Activated CD8-positive, alpha-beta T cell treated with anti-CD3 and anti-CD28 coated beads for 36 hours (primary cell): ENCODE measurements around the gene PTPA. TPM values are rescaled to one million over a fixed set of nuclear protein-coding genes. Genes with fewer than 3 reads are reported as not detected.
"Not testable (repeated sequence)": the region's sequence is repeated elsewhere in the genome, so short reads cannot be mapped to it uniquely, and the experiment has no call there.

Source experiments
- ATAC-seq: fragments of 200-7000 bp; cut with Tn5 transposase; one replicate; pipeline ENCODE4 v1.10.0; 2021; ENCODE audit warnings: mild to moderate bottlenecking, moderate library complexity
- CTCF ChIA-PET: fragments of 350-600 bp; sonication (Branson Sonifier 250); formaldehyde crosslinking; loops from one replicate; lab custom pipeline; 2021; ENCODE audit warnings: antibody characterized with exemption; lab: Charles Lee
- POLR2A ChIA-PET: fragments of 350-600 bp; sonication (Branson Sonifier 250); formaldehyde crosslinking; loops from one replicate; lab custom pipeline; 2021; ENCODE audit warnings: antibody characterized with exemption; lab: Charles Lee
- DNase-seq: peaks from one replicate; pipeline ENCODE4 v3.0.0-alpha.2; 2020
- H3K27ac Mint-ChIP-seq: one replicate; pipeline ENCODE4 v1.8.0; 2021; ENCODE audit warnings: mild to moderate bottlenecking, mixed read lengths
- H3K27me3 Mint-ChIP-seq: one replicate; pipeline ENCODE4 v1.8.0; 2021; ENCODE audit warnings: mixed read lengths
- H3K36me3 Mint-ChIP-seq: one replicate; pipeline ENCODE4 v1.8.0; 2021; ENCODE audit warnings: low read depth, mixed read lengths
- H3K4me1 Mint-ChIP-seq: one replicate; pipeline ENCODE4 v1.8.0; 2021; ENCODE audit warnings: low read depth, mixed read lengths
- H3K4me3 Mint-ChIP-seq: one replicate; pipeline ENCODE4 v1.8.0; 2021; ENCODE audit warnings: mild to moderate bottlenecking, moderate library complexity, mixed read lengths
- H3K9me3 Mint-ChIP-seq: one replicate; pipeline ENCODE4 v1.8.0; 2021; ENCODE audit warnings: mixed read lengths
- CTCF ChIP-seq: fragments of 200-600 bp; IDR thresholded peaks from one replicate; pipeline ENCODE4 v1.8.0; 2022; ENCODE audit warnings: antibody characterized with exemption, mild to moderate bottlenecking
- intact Hi-C: fragments of 100-400 bp; cut with micrococcal nuclease; formaldehyde crosslinking; loops from one replicate; pipeline ENCODE4 v1.10.0; 2022
- total RNA-seq, 2 experiments: library from RNA; stranded (reverse); gene quantifications; one replicate each; pipeline ENCODE4 v1.2.3, GENCODE V29; 2021

The PTPA gene
- total RNA-seq, 2 experiments from 2014 or later = 95.3 to 98.5 TPM

- POLR2A ChIA-PET = interaction anchor here (0.9 to 1.2 kb wide), 5 partner anchors 15 to 292 kb away, joined by 3 to 7 read pairs (median 3); partner anchors contain the start of gene ENDOG
- Mint-ChIP-seq H3K4me3 (peak overlapping the region; percentile 87), H3K4me1 (peaks cover 26% of the 10 kb centered on the region), H3K27me3 (no peaks in the 10 kb centered on the region), H3K36me3 (peaks cover 4% of the 10 kb centered on the region), H3K9me3 (no peaks in the 10 kb centered on the region), H3K27ac (no peak overlapping the region)
- intact Hi-C loops = no loop called here
- CTCF ChIA-PET = interaction anchor here (1.5 kb wide), 1 partner anchor 22 kb away, joined by 5 read pairs; no protein-coding TSS in a partner anchor
- no peak for TF ChIP-seq CTCF
- no peak for DNase-seq
- ATAC-seq = no peak
Observed at GRCh38 chr9:129109952-129110739, 1.1 kb upstream of the PTPA start.

GRCh38 chr9:129111528-129112151 is 425 bp downstream of the PTPA start:
- Mint-ChIP-seq H3K27me3 (no peaks in the 10 kb centered on the region), H3K4me1 (peaks cover 29% of the 10 kb centered on the region), H3K9me3 (no peaks in the 10 kb centered on the region), H3K4me3 (peak overlapping the region; percentile 87), H3K36me3 (peaks cover 4% of the 10 kb centered on the region), H3K27ac (peak overlapping the region; percentile 96)
- intact Hi-C loops = no loop called here
- no peak for ATAC-seq
- TF ChIP-seq CTCF = no peak
- ChIA-PET CTCF (interaction anchor here (0.6 to 4.9 kb wide), 4 partner anchors 9 to 31 kb away, joined by 3 to 40 read pairs (median 8); no protein-coding TSS in a partner anchor), POLR2A (interaction anchor here (0.7 to 2.0 kb wide), 6 partner anchors 12 to 473 kb away, joined by 3 to 6 read pairs (median 4); no protein-coding TSS in a partner anchor)
- peak; percentile 66 for DNase-seq

- H3K9me3 Mint-ChIP-seq, DNase-seq, intact Hi-C loops, H3K27me3 Mint-ChIP-seq, H3K36me3 Mint-ChIP-seq, ATAC-seq: not testable (repeated sequence)
- H3K27ac Mint-ChIP-seq = peak overlapping the region; percentile 96
- H3K4me1 Mint-ChIP-seq = peaks cover 29% of the 10 kb centered on the region
- H3K4me3 Mint-ChIP-seq = peak overlapping the region; percentile 87
- CTCF ChIA-PET = interaction anchor here (1.7 to 4.9 kb wide), 3 partner anchors 19 to 28 kb away, joined by 6 to 40 read pairs (median 11); no protein-coding TSS in a partner anchor
- POLR2A ChIA-PET = interaction anchor here (0.9 to 2.0 kb wide), 4 partner anchors 11 to 349 kb away, joined by 3 to 6 read pairs (median 4); no protein-coding TSS in a partner anchor
Observed at GRCh38 chr9:129112526-129112925, 1.3 kb downstream of the PTPA start.

- no peak overlapping the region for H3K27ac Mint-ChIP-seq
- POLR2A ChIA-PET = interaction anchor here (0.5 to 1.7 kb wide), 6 partner anchors 15 to 348 kb away, joined by 3 to 4 read pairs (median 3); no protein-coding TSS in a partner anchor
- H3K27me3 Mint-ChIP-seq = no peaks in the 10 kb centered on the region
- H3K4me3 Mint-ChIP-seq = no peak overlapping the region
- ATAC-seq (no peak), DNase-seq (no peak)
- peaks cover 6% of the 10 kb centered on the region for H3K36me3 Mint-ChIP-seq
- H3K4me1 Mint-ChIP-seq = peaks cover 30% of the 10 kb centered on the region
- intact Hi-C loops = no loop called here
- TF ChIP-seq CTCF = no peak
- H3K9me3 Mint-ChIP-seq = no peaks in the 10 kb centered on the region
- CTCF ChIA-PET = interaction anchor here (0.9 to 4.9 kb wide), 4 partner anchors 18 to 28 kb away, joined by 3 to 40 read pairs (median 8); no protein-coding TSS in a partner anchor
Observed at GRCh38 chr9:129113645-129114304, 2.6 kb downstream of the PTPA start.

- intact Hi-C loops = no loop called here
- ATAC-seq (no peak), DNase-seq (no peak)
- ChIA-PET CTCF (interaction anchor here (0.9 kb wide), 1 partner anchor 20 kb away, joined by 3 read pairs; no protein-coding TSS in a partner anchor), POLR2A (no interaction called here)
- H3K36me3 Mint-ChIP-seq = peaks cover 8% of the 10 kb centered on the region
- no peak overlapping the region for H3K4me3 Mint-ChIP-seq
- peaks cover 14% of the 10 kb centered on the region for H3K4me1 Mint-ChIP-seq
- H3K27me3 Mint-ChIP-seq = no peaks in the 10 kb centered on the region
- H3K27ac Mint-ChIP-seq = no peak overlapping the region
- no peaks in the 10 kb centered on the region for H3K9me3 Mint-ChIP-seq
- no peak for TF ChIP-seq CTCF
Observed at GRCh38 chr9:129118799-129119198, 7.6 kb downstream of the PTPA start.
